Measurements from ENCODE around the gene PNPLA2.

PNPLA2 gene

DNA sequence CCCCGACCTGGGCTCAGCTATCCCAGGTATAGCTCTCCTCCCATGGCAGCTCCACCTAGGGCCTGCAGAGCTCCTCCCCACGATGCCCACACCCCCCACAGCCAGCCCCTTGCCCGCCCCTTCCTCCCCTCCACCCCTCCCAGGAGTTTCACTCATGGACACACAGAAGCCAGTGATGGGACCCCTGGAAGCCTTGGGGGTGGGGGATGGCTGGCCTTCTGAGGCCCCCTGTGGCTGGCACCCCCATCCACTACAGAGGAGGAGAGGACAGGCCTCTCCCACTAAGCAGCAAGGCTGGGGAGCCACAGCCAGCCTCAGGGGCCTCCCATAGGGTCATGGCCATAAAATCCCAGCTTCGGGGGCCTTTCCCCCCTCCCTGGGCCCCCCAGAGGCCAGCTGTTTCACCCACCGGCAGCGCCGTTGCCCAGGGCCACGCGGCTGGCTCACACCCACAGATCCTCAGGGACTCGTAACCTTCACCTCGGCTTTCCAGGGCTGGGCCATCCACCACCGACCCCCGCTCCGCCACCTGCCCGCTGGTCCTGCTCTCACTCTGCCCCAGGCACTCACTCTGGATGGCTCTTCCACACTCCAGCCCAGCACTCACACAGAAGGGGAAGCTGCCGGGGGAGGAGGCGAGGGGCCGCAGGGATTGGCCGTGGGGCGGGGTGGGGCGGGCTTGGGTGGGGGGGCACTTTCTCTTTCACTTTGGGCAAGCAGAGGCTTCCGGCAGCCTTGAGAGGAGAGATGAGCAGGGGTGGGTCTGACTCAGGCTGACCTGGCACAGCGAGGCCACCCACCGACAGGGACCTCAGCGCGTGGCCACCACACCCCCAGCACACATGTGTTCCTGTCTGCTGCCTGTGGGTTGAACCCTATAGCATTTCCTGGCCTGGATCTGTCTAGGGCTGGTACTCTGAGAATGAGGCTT is 22.8 kb upstream of the PNPLA2 start:
- DNase-seq (ENCODE audit: low spot score): peak; percentile 94
- in situ Hi-C loops (cut with MboI; ENCODE audit: low sequenced_read_pairs, unreplicated experiment): no loop called here

DNA sequence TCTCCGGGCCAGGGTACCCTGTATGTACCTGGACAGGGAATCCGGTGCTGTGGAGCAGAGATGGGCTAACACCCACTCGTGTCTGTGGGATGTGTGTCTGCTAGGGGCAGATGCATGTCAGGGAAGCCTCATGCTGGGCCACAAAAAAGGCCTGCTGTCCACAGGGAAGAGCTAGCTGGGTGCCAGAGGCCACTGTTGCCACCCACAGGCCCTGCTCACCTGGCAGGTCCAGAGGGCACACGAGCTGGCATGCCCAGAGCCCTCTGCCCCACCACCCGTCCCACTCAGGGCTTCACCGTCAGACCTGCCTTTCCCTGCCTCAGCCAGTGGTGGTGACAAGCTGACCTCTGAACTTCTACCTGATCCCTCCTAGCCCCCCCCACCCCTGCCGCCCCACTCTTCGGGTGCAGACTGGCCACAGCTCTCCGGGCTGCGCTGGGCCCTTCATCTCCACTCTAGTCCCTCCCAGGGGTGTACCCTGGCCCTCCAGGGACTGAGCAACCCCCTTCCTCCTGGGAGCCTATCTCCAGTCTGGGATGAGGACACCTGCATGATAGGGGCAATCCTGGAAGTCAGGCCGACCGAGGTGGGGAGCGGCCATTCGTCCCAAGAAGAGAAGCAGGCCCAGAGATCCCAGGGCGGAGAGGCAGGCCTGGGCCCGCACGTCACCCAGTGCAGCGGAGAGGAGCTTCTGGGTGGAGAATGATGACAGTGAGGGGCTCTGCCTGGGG is 22.0 kb upstream of the PNPLA2 start:
- no peak for TF ChIP-seq CTCF (IDR thresholded peaks at IDR 0.05; ENCODE audit: borderline replicate concordance, control extremely low read depth, extremely low read depth, insufficient read depth, missing control alignments)
- in situ Hi-C loops (cut with MboI; ENCODE audit: low sequenced_read_pairs, unreplicated experiment): no loop called here
- DNase-seq (ENCODE audit: low spot score): no peak

More for the DNA sequence above, 22.8 kb upstream of the PNPLA2 start:
- no peak for TF ChIP-seq CTCF (IDR thresholded peaks at IDR 0.05; ENCODE audit: borderline replicate concordance, control extremely low read depth, extremely low read depth, insufficient read depth, missing control alignments)

DNA sequence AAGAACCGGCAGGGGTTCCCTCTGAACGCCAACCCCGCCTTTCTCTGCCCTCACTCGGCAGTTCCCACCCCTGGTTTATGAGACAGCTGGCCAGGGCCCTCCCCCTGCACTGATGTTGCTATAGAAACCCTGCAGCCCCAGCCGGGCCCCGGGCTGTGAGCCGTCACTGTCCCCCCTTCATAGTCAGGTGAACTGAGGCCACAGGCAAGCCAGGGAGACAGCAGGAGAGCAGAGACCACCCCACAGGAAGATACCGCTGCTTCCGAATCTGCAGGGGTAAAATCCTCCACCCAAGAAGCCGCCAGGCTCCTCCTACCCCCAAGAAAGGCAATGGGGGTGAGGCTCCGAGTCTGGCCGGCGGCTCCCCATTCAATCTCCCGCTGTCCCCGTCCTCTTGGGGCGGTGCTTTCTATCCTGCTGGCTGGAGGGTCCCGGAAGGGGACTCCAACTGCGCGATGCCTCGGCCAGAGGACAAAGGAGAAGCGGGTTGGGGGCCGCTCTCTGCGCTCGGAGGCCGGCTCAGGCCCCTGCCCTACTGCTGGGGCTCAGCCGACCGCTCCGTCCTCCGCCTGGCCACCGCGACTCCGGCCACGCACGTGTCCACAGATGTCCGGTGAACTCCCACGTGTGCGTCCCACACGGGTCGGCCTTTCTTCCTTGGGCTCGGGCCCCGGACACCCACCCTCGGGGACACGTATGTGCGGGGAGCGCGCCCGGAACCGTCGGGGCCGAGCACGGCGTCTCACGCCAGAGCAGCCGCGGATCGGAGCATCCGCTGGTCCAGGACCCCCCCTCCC is 21.2 kb upstream of the PNPLA2 start:
- no peak for TF ChIP-seq CTCF (IDR thresholded peaks at IDR 0.05; ENCODE audit: borderline replicate concordance, control extremely low read depth, extremely low read depth, insufficient read depth, missing control alignments)
- DNase-seq (ENCODE audit: low spot score): peak; percentile 89
- in situ Hi-C loops (cut with MboI; ENCODE audit: low sequenced_read_pairs, unreplicated experiment): no loop called here

- TF ChIP-seq CTCF (IDR thresholded peaks at IDR 0.05; ENCODE audit: borderline replicate concordance, control extremely low read depth, extremely low read depth, insufficient read depth, missing control alignments): peak; percentile 92
- in situ Hi-C loops (cut with MboI; ENCODE audit: low sequenced_read_pairs, unreplicated experiment): no loop called here
- DNase-seq (ENCODE audit: low spot score): peak; percentile 94
Measured at GRCh38 chr11:798093-798713, 20.5 kb upstream of the PNPLA2 start, which contains the start of gene SLC25A22. Gene SLC25A22, minus strand, starts transcription at chr11:798281. Its CDS starts 3,275 bp downstream, at chr11:795006.

DNA sequence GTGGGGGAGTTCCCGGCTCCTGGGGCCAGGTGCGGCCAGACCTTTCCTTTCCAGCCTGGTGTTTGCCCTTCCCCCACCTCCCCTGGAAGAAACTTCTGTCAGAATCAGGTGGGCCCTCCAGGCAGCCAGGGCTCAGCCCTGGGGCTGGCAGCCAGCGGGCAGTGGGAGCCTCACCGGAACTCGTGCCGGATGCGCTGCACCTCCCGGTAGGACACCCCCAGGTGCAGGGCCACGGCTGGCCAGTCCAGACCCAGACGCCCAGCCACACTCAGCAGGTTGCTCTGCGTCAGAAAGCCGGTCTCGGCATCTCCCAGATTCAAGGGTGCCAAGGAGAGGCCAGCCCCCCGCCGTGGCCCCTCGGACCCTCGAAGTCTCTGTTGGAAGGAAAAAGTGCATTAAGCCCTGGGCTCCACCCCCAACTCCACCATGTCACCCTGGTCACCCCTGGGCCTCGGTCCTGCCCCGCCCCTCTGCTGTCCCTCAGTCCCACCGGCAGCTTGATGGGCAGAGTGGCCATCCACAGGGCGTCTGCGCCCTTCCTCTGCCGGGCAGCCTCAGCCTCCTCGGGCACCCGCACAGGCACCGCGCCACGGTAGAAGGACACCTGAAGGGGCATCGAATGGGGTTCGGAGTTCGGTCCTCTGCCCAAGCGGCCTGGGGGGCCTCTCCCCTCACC is 18.9 kb upstream of the PNPLA2 start:
- TF ChIP-seq CTCF (IDR thresholded peaks at IDR 0.05; ENCODE audit: borderline replicate concordance, control extremely low read depth, extremely low read depth, insufficient read depth, missing control alignments): no peak
- in situ Hi-C loops (cut with MboI; ENCODE audit: low sequenced_read_pairs, unreplicated experiment): no loop called here
- no peak for DNase-seq (ENCODE audit: low spot score)

Data from GM13976 (cell line).